Memory B cell (primary cell): ENCODE results near the gene MCMBP.

ENCODE experiments used
- ATAC-seq: fragments of 150-1000 bp; cut with Tn5 transposase; 2 replicates; pipeline ENCODE4 v1.10.0; 2021; ENCODE audit warnings: low read depth, mild to moderate bottlenecking, moderate library complexity
- DNase-seq, 2 donors: peaks; one replicate each; pipeline ENCODE4 v3.0.0; 2022; ENCODE audit warnings: low spot score in 2 of 2
- H3K27ac Mint-ChIP-seq: one replicate; pipeline ENCODE4 v1.8.0; 2022; ENCODE audit warnings: mild to moderate bottlenecking, moderate library complexity, mixed read lengths
- H3K27me3 Mint-ChIP-seq: one replicate; pipeline ENCODE4 v1.8.0; 2022; ENCODE audit warnings: mixed read lengths
- H3K36me3 Mint-ChIP-seq: one replicate; pipeline ENCODE4 v1.8.0; 2022; ENCODE audit warnings: mild to moderate bottlenecking, mixed read lengths
- H3K4me1 Mint-ChIP-seq: one replicate; pipeline ENCODE4 v1.8.0; 2022; ENCODE audit warnings: mixed read lengths
- H3K4me3 Mint-ChIP-seq: one replicate; pipeline ENCODE4 v1.8.0; 2022; ENCODE audit warnings: mild to moderate bottlenecking, moderate library complexity, mixed read lengths
- H3K9me3 Mint-ChIP-seq: one replicate; pipeline ENCODE4 v1.8.0; 2022; ENCODE audit warnings: mixed read lengths

MCMBP gene

DNA sequence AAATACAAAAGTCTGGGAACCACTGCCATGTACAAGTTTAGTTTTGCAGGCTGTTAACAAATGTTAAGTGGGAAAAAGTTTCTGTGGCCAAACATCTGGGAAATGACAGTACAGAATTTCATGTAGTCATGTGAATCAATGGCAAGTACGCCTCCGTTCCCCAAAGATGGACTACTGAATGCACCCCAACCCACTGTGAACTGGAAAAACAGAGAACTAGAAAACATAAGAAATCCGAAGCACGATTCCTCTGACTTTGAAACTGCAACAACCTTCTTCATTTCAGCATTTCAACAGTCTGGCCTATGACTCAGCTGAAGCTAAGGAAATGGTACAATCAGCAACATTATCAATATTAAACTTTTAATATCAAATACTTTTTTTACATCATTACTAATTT lies 41.8 kb downstream of the MCMBP start:
- Mint-ChIP-seq H3K36me3 (peaks cover 41% of the 10 kb centered on the region), H3K27me3 (no peaks in the 10 kb centered on the region), H3K27ac (no peak overlapping the region), H3K9me3 (no peaks in the 10 kb centered on the region), H3K4me3 (no peak overlapping the region), H3K4me1 (no peaks in the 10 kb centered on the region)
- DNase-seq (no peak), ATAC-seq (no peak)

DNA sequence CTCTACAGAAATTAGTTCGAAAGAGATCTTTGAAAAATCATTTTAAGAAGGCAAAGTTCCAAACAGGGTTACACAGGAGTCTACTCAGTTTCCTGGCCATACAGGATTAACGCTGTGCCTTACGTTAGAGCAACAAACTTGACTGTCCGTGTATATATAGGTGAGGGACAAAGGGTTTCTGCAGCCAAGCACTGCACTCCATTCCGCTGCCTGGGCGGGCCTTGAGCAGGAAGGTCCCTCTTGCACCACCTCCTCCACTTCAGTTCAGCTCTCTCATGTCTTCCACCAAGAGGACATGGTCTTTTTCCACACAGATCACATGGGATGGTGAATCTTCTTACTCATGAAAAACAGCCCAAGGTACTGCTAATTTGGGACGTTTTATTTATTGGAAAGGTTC lies 43.2 kb downstream of the MCMBP start:
- Mint-ChIP-seq H3K4me1 (no peaks in the 10 kb centered on the region), H3K27ac (peak overlapping the region; percentile 62), H3K4me3 (no peak overlapping the region), H3K9me3 (no peaks in the 10 kb centered on the region), H3K36me3 (peaks cover 34% of the 10 kb centered on the region), H3K27me3 (no peaks in the 10 kb centered on the region)
- DNase-seq = no peak
- no peak for ATAC-seq

DNA sequence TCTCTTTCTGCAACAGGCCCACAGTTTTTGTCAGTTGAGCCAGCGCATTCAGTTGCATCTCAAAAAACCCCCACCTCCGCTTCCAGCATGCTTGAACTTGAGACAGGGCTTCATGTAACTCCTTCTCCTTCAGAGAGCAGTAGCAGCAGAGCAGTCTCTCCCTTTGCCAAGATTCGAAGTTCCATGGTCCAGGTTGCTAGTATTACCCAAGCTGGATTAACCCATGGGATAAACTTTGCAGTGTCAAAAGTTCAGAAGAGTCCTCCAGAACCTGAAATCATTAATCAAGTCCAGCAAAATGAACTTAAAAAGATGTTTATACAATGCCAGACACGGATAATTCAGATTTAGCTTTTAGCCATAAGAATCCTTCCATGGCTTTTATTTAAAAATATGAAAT lies 45.2 kb downstream of the MCMBP start:
- Mint-ChIP-seq H3K36me3 (peaks cover 32% of the 10 kb centered on the region), H3K4me3 (no peak overlapping the region), H3K27ac (peak overlapping the region; percentile 41)

DNA sequence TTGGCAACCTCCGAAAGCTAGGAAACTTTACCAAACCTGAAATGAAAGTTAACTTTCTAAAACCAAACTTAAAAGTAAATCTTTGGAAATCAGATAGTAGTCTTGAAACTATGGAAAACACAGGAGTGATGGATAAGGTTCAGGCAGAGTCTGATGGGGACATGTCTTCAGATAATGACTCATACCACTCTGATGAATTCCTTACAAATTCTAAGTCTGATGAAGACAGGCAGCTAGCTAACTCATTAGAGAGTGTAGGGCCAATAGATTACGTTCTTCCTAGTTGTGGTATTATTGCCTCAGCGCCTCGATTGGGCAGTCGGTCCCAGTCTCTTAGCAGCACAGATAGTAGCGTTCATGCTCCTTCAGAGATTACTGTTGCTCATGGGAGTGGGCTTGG lies 45.9 kb downstream of the MCMBP start:
- H3K4me1 Mint-ChIP-seq = no peaks in the 10 kb centered on the region
- no peak for ATAC-seq
- H3K9me3 Mint-ChIP-seq = no peaks in the 10 kb centered on the region
- H3K4me3 Mint-ChIP-seq = no peak overlapping the region
- no peak for DNase-seq
- H3K27ac Mint-ChIP-seq = peak overlapping the region; percentile 41
- no peaks in the 10 kb centered on the region for H3K27me3 Mint-ChIP-seq
- peaks cover 27% of the 10 kb centered on the region for H3K36me3 Mint-ChIP-seq

More for the DNA sequence above, 45.2 kb downstream of the MCMBP start:
- no peak for ATAC-seq
- Mint-ChIP-seq H3K9me3 (no peaks in the 10 kb centered on the region), H3K27me3 (no peaks in the 10 kb centered on the region), H3K4me1 (no peaks in the 10 kb centered on the region)
- no peak for DNase-seq

DNA sequence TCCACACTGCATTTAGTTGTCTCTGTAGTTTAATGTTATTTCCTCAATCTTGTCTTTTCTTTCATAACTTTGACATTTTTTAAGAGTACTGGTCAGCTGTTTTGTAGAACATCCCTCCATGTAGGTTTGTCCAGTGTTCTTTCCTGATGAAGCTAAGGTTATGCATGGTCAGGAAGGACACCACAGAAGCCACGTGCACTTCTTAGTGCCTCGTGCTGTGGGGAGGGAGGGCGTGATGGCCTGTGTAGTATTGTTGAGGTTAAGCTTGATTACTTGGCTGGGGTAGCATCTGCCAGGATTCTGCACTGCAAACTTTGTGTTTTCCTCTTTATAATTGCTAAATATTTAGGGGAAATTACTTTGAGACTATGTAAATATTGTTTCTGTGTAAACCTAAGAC lies 48.3 kb downstream of the MCMBP start:
- no peaks in the 10 kb centered on the region for H3K4me1 Mint-ChIP-seq
- H3K27ac Mint-ChIP-seq = no peak overlapping the region
- H3K4me3 Mint-ChIP-seq = no peak overlapping the region
- ATAC-seq (no peak), DNase-seq (no peak)
- H3K27me3 Mint-ChIP-seq = no peaks in the 10 kb centered on the region
- peaks cover 16% of the 10 kb centered on the region for H3K36me3 Mint-ChIP-seq
- no peaks in the 10 kb centered on the region for H3K9me3 Mint-ChIP-seq

DNA sequence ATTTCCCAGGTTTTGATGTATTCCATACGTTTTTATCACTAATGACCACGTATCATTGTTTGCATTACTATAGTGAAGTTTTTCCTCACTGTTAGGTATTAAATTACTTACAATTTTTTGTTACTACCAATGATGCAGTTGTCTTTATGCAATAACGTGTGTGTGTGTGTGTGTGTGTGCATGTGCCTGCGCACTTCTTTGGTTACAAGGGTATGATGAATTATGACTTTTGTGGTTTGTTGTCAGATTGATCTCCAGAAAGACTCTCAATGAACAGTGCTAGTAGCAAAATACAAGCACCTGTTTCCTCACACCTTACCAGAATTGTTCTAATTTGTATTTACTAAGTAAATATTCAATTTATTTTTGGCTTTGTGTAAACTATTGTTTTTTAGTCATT lies 51.5 kb downstream of the MCMBP start:
- no peaks in the 10 kb centered on the region for H3K4me1 Mint-ChIP-seq
- H3K27me3 Mint-ChIP-seq = no peaks in the 10 kb centered on the region
- H3K36me3 Mint-ChIP-seq = peaks cover 20% of the 10 kb centered on the region
- H3K4me3 Mint-ChIP-seq = no peak overlapping the region
- no peak for DNase-seq
- no peak overlapping the region for H3K27ac Mint-ChIP-seq
- no peak for ATAC-seq
- no peaks in the 10 kb centered on the region for H3K9me3 Mint-ChIP-seq

DNA sequence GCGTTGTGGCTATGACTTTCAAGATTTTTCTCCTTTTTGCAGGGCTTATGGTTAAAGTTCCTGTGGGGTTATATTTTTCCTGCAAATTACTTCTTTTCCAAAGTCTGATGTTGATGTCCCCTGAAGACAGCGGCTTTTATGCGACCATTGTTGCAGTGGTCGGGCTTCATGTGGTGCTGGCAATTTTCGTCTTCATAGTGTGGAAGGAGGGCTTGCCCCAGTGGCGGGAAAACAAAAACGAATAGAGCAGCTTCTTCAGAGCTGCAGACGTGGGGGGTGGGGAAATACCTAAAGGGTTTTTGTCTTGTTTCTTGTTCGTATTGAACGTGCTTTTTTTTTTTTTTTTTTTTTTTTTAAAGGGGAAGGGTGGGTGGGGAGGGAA lies 53.8 kb downstream of the MCMBP start:
- Mint-ChIP-seq H3K27me3 (no peaks in the 10 kb centered on the region), H3K4me3 (no peak overlapping the region), H3K36me3 (peaks cover 24% of the 10 kb centered on the region), H3K27ac (no peak overlapping the region), H3K4me1 (peaks cover 5% of the 10 kb centered on the region), H3K9me3 (no peaks in the 10 kb centered on the region)
- no peak for DNase-seq
- ATAC-seq = no peak

DNA sequence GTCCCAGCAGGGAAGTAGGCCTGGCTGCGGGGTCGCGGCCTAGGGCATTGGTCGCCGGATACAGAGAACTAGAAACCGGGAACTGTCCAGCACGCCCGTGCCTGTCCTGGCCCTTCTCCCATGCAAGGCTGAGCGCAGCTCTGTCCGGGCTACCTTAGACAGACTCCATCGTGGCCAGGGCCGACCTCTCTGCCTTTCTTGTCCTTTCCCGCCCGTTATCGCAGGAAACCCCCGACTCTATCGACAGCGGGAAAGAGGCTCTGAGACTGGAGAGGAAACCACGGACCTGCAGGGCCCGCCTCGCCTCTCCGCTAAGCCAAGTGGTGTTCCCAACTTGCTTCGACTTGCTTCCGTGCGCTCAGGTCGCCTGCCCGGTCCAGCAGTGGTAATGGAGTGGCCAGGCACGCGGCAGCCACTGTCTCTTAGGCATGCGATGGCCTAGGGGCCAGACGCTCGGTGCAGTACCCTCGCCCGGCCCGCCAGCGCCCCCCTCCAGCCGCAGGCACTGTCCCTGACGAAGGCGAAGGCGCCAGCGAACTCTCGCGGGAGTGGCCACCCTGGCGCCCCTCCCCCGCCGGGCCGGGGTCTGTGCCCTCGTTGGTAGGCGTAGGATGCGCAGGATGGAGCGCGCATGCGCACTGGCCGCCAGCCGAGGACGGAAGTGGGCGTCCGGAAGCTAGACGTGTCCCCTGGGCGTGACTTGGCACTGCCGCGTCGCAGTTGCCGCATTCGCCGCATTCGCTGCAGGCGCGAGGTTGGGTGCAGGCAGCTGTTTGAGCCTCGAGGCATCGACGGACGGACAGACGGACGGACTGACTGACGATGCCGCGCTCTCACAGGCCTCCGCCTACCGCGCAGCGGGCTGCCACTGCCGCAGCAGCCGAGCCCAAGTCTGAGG lies 54.4 kb downstream of the MCMBP start:
- Mint-ChIP-seq H3K9me3 (no peaks in the 10 kb centered on the region), H3K4me3 (no peak overlapping the region), H3K27me3 (no peaks in the 10 kb centered on the region), H3K27ac (no peak overlapping the region), H3K4me1 (peaks cover 5% of the 10 kb centered on the region), H3K36me3 (peaks cover 22% of the 10 kb centered on the region)
- DNase-seq (peak in 1 of 2 donors; percentile 4), ATAC-seq (peak; percentile 31)

DNA sequence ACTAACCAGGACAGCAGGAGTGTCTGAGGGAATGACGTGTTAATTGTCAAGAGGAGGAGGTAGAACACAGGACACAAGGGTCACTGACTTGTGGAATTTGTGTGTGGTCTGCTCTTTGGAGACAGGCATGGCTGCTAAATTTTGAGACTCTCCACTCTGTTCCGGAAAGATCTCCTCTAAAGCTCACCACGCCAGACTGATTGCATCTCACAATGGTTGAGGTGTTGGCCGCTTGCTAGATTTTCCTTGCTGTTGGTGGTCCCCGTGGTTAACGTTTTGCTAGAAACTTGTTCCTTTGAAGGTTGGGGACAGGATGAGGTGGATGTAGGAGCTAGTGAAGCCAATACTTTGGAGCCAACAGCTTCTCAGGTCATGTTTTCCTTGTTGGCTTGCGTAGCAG lies 57.0 kb downstream of the MCMBP start:
- DNase-seq = no peak
- H3K4me1 Mint-ChIP-seq = peaks cover 5% of the 10 kb centered on the region
- no peak for ATAC-seq
- no peaks in the 10 kb centered on the region for H3K27me3 Mint-ChIP-seq
- H3K9me3 Mint-ChIP-seq = no peaks in the 10 kb centered on the region
- H3K36me3 Mint-ChIP-seq = peaks cover 22% of the 10 kb centered on the region
- no peak overlapping the region for H3K4me3 Mint-ChIP-seq
- peak overlapping the region; percentile 67 for H3K27ac Mint-ChIP-seq

DNA sequence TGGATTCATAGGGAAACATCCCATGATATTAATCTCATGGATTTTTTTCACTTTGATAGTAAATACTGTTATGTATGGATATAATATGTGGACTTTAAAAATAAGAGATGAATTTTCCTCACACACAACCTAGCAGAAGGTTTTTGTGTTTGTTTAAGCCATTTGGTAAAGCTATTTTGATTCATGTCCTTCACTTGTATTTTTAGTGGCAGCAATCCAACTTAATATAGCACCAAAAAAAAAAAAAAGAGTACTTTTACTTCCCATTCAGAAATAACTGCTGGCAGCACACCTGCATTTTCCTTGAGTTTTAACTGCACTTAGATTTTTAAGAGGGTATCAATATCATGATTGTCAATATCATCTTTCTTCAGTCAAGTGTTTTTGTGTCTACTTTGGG lies 60.0 kb downstream of the MCMBP start:
- Mint-ChIP-seq H3K27ac (no peak overlapping the region), H3K4me3 (no peak overlapping the region), H3K27me3 (no peaks in the 10 kb centered on the region), H3K36me3 (peaks cover 22% of the 10 kb centered on the region), H3K4me1 (peaks cover 5% of the 10 kb centered on the region), H3K9me3 (no peaks in the 10 kb centered on the region)
- DNase-seq (no peak), ATAC-seq (no peak)

DNA sequence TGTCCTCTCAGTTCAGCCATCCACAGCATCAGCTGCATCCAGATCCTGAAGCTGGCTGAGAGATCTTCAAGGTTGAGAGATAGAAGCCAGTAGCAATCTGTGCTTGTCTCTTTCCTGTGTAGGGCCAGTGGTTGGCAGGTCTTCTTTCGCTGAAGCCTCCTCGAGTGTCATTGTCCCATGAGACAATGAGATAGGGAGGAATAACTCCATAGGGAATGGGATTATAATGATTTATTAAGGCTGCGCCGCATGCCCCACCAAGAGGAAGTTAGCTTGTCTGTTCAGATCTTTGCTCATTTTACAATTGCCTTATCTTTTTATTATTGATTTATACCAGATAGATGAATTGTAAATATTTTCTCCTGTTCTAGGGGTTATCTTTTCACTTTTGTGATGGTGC lies 61.5 kb downstream of the MCMBP start:
- DNase-seq = no peak
- no peak for ATAC-seq
- Mint-ChIP-seq H3K4me1 (peaks cover 5% of the 10 kb centered on the region), H3K27ac (no peak overlapping the region), H3K4me3 (no peak overlapping the region), H3K36me3 (peaks cover 13% of the 10 kb centered on the region), H3K9me3 (no peaks in the 10 kb centered on the region), H3K27me3 (no peaks in the 10 kb centered on the region)

DNA sequence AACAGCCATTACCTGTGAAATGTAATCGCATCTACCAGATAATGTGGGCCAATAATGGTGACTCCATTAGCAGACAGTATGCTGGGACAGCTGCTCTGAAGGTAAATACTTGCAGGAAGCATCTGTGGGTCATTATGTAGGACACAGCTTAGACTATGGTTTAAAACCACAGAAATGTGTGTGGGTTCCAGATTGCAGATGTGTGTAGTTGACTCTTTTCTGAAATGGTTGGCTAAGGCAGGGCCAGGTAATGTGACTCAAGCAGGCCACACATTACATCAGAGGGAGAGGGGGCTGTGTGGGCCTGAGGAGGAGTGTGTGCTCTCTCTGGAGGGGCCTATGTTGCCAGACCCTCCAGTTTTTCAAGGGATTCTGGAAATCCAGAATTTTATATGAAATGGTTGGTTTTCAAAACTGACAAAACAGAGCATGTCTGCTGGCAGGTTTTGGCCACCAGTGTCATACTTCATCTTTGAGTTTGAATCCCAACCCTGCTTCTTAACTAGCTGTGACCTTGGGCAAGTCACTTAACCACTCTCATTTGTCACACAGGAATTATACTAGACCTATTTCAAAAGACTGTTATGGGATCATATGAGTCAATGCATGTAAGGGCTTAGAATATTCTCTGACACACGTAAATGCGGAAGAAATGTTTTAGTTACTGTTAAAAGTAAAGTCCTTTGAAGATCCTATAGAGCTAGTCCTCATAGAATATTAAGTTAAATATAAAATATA lies 64.5 kb downstream of the MCMBP start:
- no peak overlapping the region for H3K4me3 Mint-ChIP-seq
- no peaks in the 10 kb centered on the region for H3K4me1 Mint-ChIP-seq
- DNase-seq = no peak
- H3K36me3 Mint-ChIP-seq = peaks cover 17% of the 10 kb centered on the region
- no peaks in the 10 kb centered on the region for H3K9me3 Mint-ChIP-seq
- H3K27me3 Mint-ChIP-seq = no peaks in the 10 kb centered on the region
- ATAC-seq = no peak
- H3K27ac Mint-ChIP-seq = no peak overlapping the region

DNA sequence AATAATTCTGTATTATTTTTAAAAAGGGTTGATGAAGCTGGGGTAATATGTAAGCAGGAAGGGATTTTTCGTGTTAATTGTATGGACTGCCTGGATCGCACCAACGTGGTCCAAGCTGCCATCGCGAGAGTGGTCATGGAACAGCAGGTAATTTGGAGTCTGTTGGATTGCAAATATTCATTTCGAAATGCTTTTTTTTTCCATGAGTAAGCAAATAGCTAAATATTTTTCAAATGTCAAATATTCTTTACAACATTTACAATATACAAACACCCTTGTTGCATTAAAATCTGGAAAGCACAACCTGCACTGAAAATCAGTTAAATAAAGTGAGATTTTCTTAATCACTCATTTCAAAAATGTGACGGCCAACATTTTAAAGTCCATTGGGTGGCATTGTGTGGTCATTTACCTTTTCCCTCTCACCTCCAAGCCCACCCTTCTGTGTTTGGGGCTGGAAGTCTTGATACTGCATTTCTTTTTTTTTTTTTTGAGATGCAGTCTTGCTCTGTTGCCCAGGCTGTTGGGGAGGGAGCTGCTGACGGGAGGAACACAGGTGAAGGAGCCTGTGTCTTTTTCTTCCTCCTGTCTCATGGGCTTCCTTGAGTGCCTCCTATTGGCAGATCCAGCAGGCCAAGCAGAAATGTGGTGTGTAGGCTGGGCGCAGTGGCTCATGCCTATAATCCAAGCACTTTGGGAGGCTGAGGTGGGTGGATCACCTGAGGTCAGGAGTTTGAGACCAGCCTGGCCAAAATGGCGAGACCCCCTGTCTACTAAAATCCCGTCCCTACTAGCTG lies 66.1 kb downstream of the MCMBP start:
- Mint-ChIP-seq H3K27me3 (no peaks in the 10 kb centered on the region), H3K4me3 (no peak overlapping the region), H3K9me3 (no peaks in the 10 kb centered on the region), H3K4me1 (peaks cover 5% of the 10 kb centered on the region), H3K36me3 (peaks cover 14% of the 10 kb centered on the region), H3K27ac (no peak overlapping the region)
- DNase-seq (no peak), ATAC-seq (no peak)

DNA sequence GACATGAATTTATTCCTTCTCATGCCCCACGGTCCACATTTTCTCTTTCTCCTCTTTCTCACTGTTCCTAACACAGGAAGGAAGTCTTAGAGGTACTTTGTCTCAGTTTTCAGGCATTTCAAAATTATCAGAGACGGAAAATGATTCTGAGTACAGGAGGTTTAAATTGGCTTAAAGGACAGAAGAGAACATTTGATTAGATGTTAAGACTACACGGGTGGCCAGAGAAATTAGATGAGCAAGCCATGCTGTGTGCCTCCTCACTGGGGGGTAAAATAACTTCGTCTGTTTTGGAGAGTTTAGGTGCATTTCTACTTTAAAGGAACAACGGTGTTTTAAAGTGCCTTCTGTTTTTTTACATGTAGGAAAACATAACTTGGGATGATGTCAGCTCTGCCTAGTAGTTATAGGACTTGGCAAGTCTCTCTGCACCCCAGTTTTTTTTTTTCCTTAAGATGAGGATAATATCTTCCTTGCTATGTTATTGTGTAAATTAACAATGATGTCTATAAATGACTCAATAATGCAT lies 66.9 kb downstream of the MCMBP start:
- peaks cover 9% of the 10 kb centered on the region for H3K4me1 Mint-ChIP-seq
- no peak overlapping the region for H3K27ac Mint-ChIP-seq
- no peak for DNase-seq
- H3K4me3 Mint-ChIP-seq = no peak overlapping the region
- H3K27me3 Mint-ChIP-seq = no peaks in the 10 kb centered on the region
- peaks cover 14% of the 10 kb centered on the region for H3K36me3 Mint-ChIP-seq
- H3K9me3 Mint-ChIP-seq = no peaks in the 10 kb centered on the region
- no peak for ATAC-seq
